Tibial nerve (tissue), 4 donors: ENCODE results near the gene ZNF33B. TPM values are rescaled to one million over a fixed set of nuclear protein-coding genes. Genes with fewer than 3 reads are reported as not detected.

Source experiments
- DNase-seq, 2 donors: peaks; one replicate each; pipeline ENCODE4 v3.0.0-alpha.2; 2019; ENCODE audit warnings: low spot score in 2 of 2
- H3K27ac ChIP-seq, 4 donors: fragments of 200-600 bp; sonication (generic) in 3 of 4; one replicate each; pipeline ENCODE4 v1.5.1; 2017 to 2019; ENCODE audit warnings: mild to moderate bottlenecking in 1 of 4
- H3K27me3 ChIP-seq, 2 donors: fragments of 200-600 bp; sonication (generic) in 1 of 2; one replicate each; pipeline versions ENCODE4 v1.5.1 to v1.6.0; 2017 to 2019
- H3K36me3 ChIP-seq, 3 donors: fragments of 200-600 bp; sonication (generic); one replicate each; pipeline ENCODE4 v1.5.1; 2018 to 2019
- H3K4me1 ChIP-seq, 4 donors: fragments of 200-600 bp; sonication (generic) in 3 of 4; one replicate each; pipeline ENCODE4 v1.5.1; 2017 to 2019
- H3K4me3 ChIP-seq, 4 donors: fragments of 200-600 bp; sonication (generic) in 3 of 4; one replicate each; pipeline ENCODE4 v1.5.1; 2017 to 2019; ENCODE audit warnings: mild to moderate bottlenecking in 1 of 4, moderate library complexity in 1 of 4
- H3K9me3 ChIP-seq, 4 donors: fragments of 200-600 bp; sonication (generic) in 3 of 4; one replicate each; pipeline ENCODE4 v1.5.1; 2017 to 2019
- CTCF ChIP-seq, 5 experiments: fragments of 200-600 bp in 3 of 5; fragments of 450-650 bp in 2 of 5; sonication (generic) in 3 of 5; IDR thresholded peaks; one replicate each; pipeline ENCODE4 v1.5.1; 2016 to 2019; ENCODE audit warnings: antibody characterized with exemption in 5 of 5, mild to moderate bottlenecking in 3 of 5, moderate library complexity in 2 of 5
- EP300 ChIP-seq, 2 donors: sonication (generic); formaldehyde crosslinking; IDR thresholded peaks; one replicate each; pipeline ENCODE4 v1.6.1; 2017; ENCODE audit warnings: antibody characterized with exemption in 2 of 2, mild to moderate bottlenecking in 1 of 2
- POLR2A ChIP-seq, 2 donors: fragments of 450-650 bp; IDR thresholded peaks; one replicate each; pipeline ENCODE4 v1.6.1; 2017; ENCODE audit warnings: antibody characterized with exemption in 2 of 2, mild to moderate bottlenecking in 2 of 2, moderate library complexity in 2 of 2
- WGBS, 2 donors: methylation state at CpG; one replicate each; pipeline ENCODE4 v1.1.5; 2018; 5-methylcytosine and 5-hydroxymethylcytosine counted together
- total RNA-seq, 4 donors: library from RNA; depleted of rRNA; stranded (reverse); fragments of >200 nt; gene quantifications; one replicate each; pipeline ENCODE4 v1.1.0, GENCODE V29; 2016

Gene ZNF33B
- total RNA-seq, 4 donors from 2014 or later: 6.6 to 21.3 (median 12.3) TPM

GRCh38 chr10:42652858-42653257 is 14.5 kb upstream of the ZNF33B start:
- H3K4me3 ChIP-seq: no peak overlapping the region
- TF ChIP-seq CTCF (IDR thresholded peaks at IDR 0.05) (no peak), EP300 (IDR thresholded peaks at IDR 0.05) (no peak), POLR2A (IDR thresholded peaks at IDR 0.05) (no peak)
- H3K27ac ChIP-seq: no peak overlapping the region
- H3K9me3 ChIP-seq: no peaks in the 10 kb centered on the region
- no peaks in the 10 kb centered on the region for H3K27me3 ChIP-seq
- WGBS, 2 donors: 41 to 47% methylated on average over 2 of the region's 2 CpGs
- no peaks in the 10 kb centered on the region for H3K4me1 ChIP-seq
- H3K36me3 ChIP-seq: no peaks in the 10 kb centered on the region
- no peak for DNase-seq

GRCh38 chr10:42650374-42650773 is 12.0 kb upstream of the ZNF33B start:
- Histone ChIP-seq H3K9me3 (no peaks in the 10 kb centered on the region), H3K36me3 (peaks cover 0 to 8% (median 0%) of the 10 kb centered on the region in 3 donors), H3K27me3 (no peaks in the 10 kb centered on the region), H3K4me3 (no peak overlapping the region), H3K4me1 (no peaks in the 10 kb centered on the region), H3K27ac (no peak overlapping the region)
- 75 to 77% methylated on average over 4 of the region's 4 CpGs for WGBS, 2 donors
- no peak for DNase-seq
- TF ChIP-seq EP300 (IDR thresholded peaks at IDR 0.05) (no peak), CTCF (IDR thresholded peaks at IDR 0.05) (no peak), POLR2A (IDR thresholded peaks at IDR 0.05) (no peak)

GRCh38 chr10:42648512-42648911 is 10.1 kb upstream of the ZNF33B start:
- H3K9me3 ChIP-seq: no peaks in the 10 kb centered on the region
- H3K36me3 ChIP-seq: peaks cover 0 to 12% (median 0%) of the 10 kb centered on the region in 3 donors
- no peak overlapping the region for H3K4me3 ChIP-seq
- H3K4me1 ChIP-seq: no peaks in the 10 kb centered on the region
- no peak for TF ChIP-seq POLR2A (IDR thresholded peaks at IDR 0.05)
- no peak for TF ChIP-seq EP300 (IDR thresholded peaks at IDR 0.05)
- no peak for TF ChIP-seq CTCF (IDR thresholded peaks at IDR 0.05)
- DNase-seq: no peak
- no peaks in the 10 kb centered on the region for H3K27me3 ChIP-seq
- WGBS, 2 donors: 51 to 64% methylated on average over 2 of the region's 2 CpGs
- no peak overlapping the region for H3K27ac ChIP-seq

- WGBS, 2 donors: 80 to 82% methylated on average over 11 of the region's 11 CpGs
- DNase-seq: no peak
- no peak for TF ChIP-seq EP300 (IDR thresholded peaks at IDR 0.05)
- no peak for TF ChIP-seq POLR2A (IDR thresholded peaks at IDR 0.05)
- no peak for TF ChIP-seq CTCF (IDR thresholded peaks at IDR 0.05)
- Histone ChIP-seq H3K9me3 (no peaks in the 10 kb centered on the region), H3K27ac (no peak overlapping the region), H3K27me3 (no peaks in the 10 kb centered on the region), H3K4me3 (no peak overlapping the region), H3K36me3 (peaks cover 0 to 12% (median 0%) of the 10 kb centered on the region in 3 donors), H3K4me1 (no peaks in the 10 kb centered on the region)
These were observed 8.6 kb upstream of the ZNF33B start for GRCh38 chr10:42646687-42647640.

GRCh38 chr10:42646214-42646613 is 7.8 kb upstream of the ZNF33B start:
- 77 to 83% methylated on average over 4 of the region's 4 CpGs for WGBS, 2 donors
- Histone ChIP-seq H3K9me3 (no peaks in the 10 kb centered on the region), H3K27me3 (no peaks in the 10 kb centered on the region), H3K27ac (no peak overlapping the region), H3K36me3 (peaks cover 0 to 12% (median 0%) of the 10 kb centered on the region in 3 donors), H3K4me1 (no peaks in the 10 kb centered on the region), H3K4me3 (no peak overlapping the region)
- no peak for DNase-seq
- TF ChIP-seq CTCF (IDR thresholded peaks at IDR 0.05) (no peak), POLR2A (IDR thresholded peaks at IDR 0.05) (no peak), EP300 (IDR thresholded peaks at IDR 0.05) (no peak)
